GM12878 (cell line): Measurements from ENCODE around the gene REL. TPM values are rescaled to one million over a fixed set of nuclear protein-coding genes. Genes with fewer than 3 reads are reported as not detected.

Source experiments
- BMI1 ChIP-seq: fragments of 450-650 bp; IDR thresholded peaks from 2 replicates; pipeline ENCODE4 v1.6.1; 2016; ENCODE audit warnings: mild to moderate bottlenecking, moderate library complexity, borderline replicate concordance
- CEBPB ChIP-seq, 2 experiments: fragments of 150-350 bp in 1 of 2; IDR thresholded peaks; 2 replicates each; pipeline ENCODE4 v1.6.1; 2012 to 2014; ENCODE audit warnings: low read depth in 2 of 2, low read length in 2 of 2, borderline replicate concordance in 1 of 2, inconsistent platforms in 1 of 2
- CHD4 ChIP-seq: fragments of 200-600 bp; sonication (generic); IDR thresholded peaks from 2 replicates; pipeline ENCODE4 v1.6.1; 2016; ENCODE audit warnings: mild to moderate bottlenecking
- EED ChIP-seq: sonication (generic); IDR thresholded peaks from 2 replicates; pipeline ENCODE4 v1.6.1; 2016; ENCODE audit warnings: antibody characterized with exemption, low read depth
- FOXM1 ChIP-seq: IDR thresholded peaks from 2 replicates; pipeline ENCODE4 v1.6.1; 2012; ENCODE audit warnings: low read depth, mild to moderate bottlenecking, inconsistent platforms, low read length, moderate library complexity
- KDM1A ChIP-seq: fragments of 200-600 bp; sonication (generic); IDR thresholded peaks from 2 replicates; pipeline ENCODE4 v1.6.1; 2016; ENCODE audit warnings: borderline replicate concordance
- MXI1 ChIP-seq: fragments of 150-350 bp; IDR thresholded peaks from 2 replicates; pipeline ENCODE4 v1.6.1; 2011; ENCODE audit warnings: low read depth, mild to moderate bottlenecking, inconsistent platforms, low read length, improper control_type of control experiment
- NBN ChIP-seq: fragments of 450-650 bp; IDR thresholded peaks from 2 replicates; pipeline ENCODE4 v1.6.1; 2016
- NR2C2 ChIP-seq: IDR thresholded peaks from 2 replicates; pipeline ENCODE4 v1.6.1; 2011; ENCODE audit warnings: borderline replicate concordance, low read depth; ENCODE audit not compliant: control insufficient read depth, insufficient read length
- RUNX3 ChIP-seq: IDR thresholded peaks from 2 replicates; pipeline ENCODE4 v1.6.1; 2012; ENCODE audit warnings: low read length, inconsistent platforms
- SUZ12 ChIP-seq: fragments of 200-600 bp; sonication (generic); IDR thresholded peaks from one replicate; pipeline ENCODE4 v1.6.1; 2018; ENCODE audit warnings: antibody characterized with exemption, mild to moderate bottlenecking; ENCODE audit not compliant: unreplicated experiment
- TAF1 ChIP-seq: IDR thresholded peaks from 2 replicates; pipeline ENCODE4 v1.6.1; 2011; ENCODE audit warnings: mild to moderate bottlenecking, low read depth, low read length, borderline replicate concordance
- ZNF24 ChIP-seq: fragments of 450-650 bp; IDR thresholded peaks from 2 replicates; pipeline ENCODE4 v1.6.1; 2017; ENCODE audit warnings: antibody characterized with exemption, mild to moderate bottlenecking
- ZZZ3 ChIP-seq: IDR thresholded peaks from 2 replicates; pipeline ENCODE4 v1.6.1; 2011; ENCODE audit warnings: low read depth; ENCODE audit not compliant: control insufficient read depth, insufficient read length
- polyA plus RNA-seq, 11 experiments: library from polyadenylated mRNA; depleted of rRNA in 4 of 11; unstranded in 6 of 11; stranded (reverse) in 5 of 11; fragments of >200 nt; fragmentation: Nextera tagmentation in 4 of 11; fragmentation: Illumina TruSeq in 1 of 11; extraction: Ambion mirVana in 4 of 11; extraction: Trizol in 1 of 11; gene quantifications; 1 replicate in 1 of 11; 2 replicates in 10 of 11; pipeline versions ENCODE4 v1.2.1 to v1.2.3, GENCODE V29; 2011 to 2016; ENCODE audit warnings: inconsistent platforms in 2 of 11, missing spikeins in 2 of 11, low read depth in 1 of 11
- total RNA-seq, 4 experiments: library from RNA; depleted of rRNA in 3 of 4; stranded (reverse); fragments of >200 nt in 3 of 4; fragmentation: Illumina TruSeq in 1 of 4; extraction: Trizol in 1 of 4; gene quantifications; 2 replicates each; pipeline versions ENCODE4 v1.2.1 to v1.2.3, GENCODE V29; 2013 to 2021
- TF ChIP-seq, protein P1 (sequence below): fragments of 450-650 bp; IDR thresholded peaks from 2 replicates; pipeline ENCODE4 v1.6.1; 2016; ENCODE audit warnings: mild to moderate bottlenecking
- TF ChIP-seq, protein P2 (sequence below): fragments of 450-650 bp; formaldehyde crosslinking; IDR thresholded peaks from 2 replicates; pipeline ENCODE4 v1.4.0; 2022; ENCODE audit warnings: mild to moderate bottlenecking, moderate library complexity
- TF ChIP-seq, protein P3 (sequence below): fragments of 450-650 bp; IDR thresholded peaks from 2 replicates; pipeline ENCODE4 v1.6.1; 2017; ENCODE audit warnings: mild to moderate bottlenecking, low read depth, inconsistent platforms; ENCODE audit not compliant: poor library complexity, severe bottlenecking
- TF ChIP-seq, protein P4 (sequence below): IDR thresholded peaks from 2 replicates; pipeline ENCODE4 v1.6.1; 2012; ENCODE audit warnings: low read length, inconsistent platforms
- TF ChIP-seq, protein P5 (sequence below): fragments of 450-650 bp; conservative IDR thresholded peaks from 2 replicates; pipeline ENCODE4 v1.6.1; 2017; ENCODE audit warnings: mild to moderate bottlenecking, moderate library complexity

Gene REL
- total and polyA plus RNA-seq, 10 of the 15 experiments (the other 5 are each of a cell fraction or from before 2014, with no cell fraction given) = 6.3 to 52.4 (median 26.6) TPM

DNA sequence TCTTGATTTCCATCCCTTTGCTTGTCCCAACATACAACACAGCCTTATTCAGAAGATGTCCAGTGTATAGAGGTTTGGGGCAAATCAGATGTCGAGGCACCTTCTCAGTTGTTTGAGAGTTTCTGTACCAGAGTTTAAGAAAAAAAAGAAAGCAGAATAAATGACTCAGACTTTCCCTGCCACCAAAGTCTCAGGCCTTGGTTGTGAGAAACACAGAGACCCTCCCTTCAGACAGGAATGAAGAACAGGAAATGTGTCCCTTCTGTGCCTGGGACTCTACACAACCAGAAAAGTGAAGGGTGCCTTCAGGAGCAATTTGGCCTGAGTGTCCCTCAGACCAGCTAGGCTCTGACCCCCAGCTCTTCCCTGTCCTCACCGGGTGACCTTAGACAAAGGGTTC, 37.3 kb upstream of the REL start (continued):
- TF ChIP-seq BMI1 (no peak), MXI1 (no peak), KDM1A (no peak), CHD4 (no peak), CEBPB (IDR thresholded peaks at IDR 0.05; ENCODE audit: borderline replicate concordance in 1 of 2, low read depth in 2 of 2, low read length in 2 of 2) (no peak), ZZZ3 (no peak), NBN (no peak), NR2C2 (no peak), TAF1 (no peak), FOXM1 (0 out of 2 replicates have a peak, but pooled peaks have one; percentile 19), SUZ12 (no peak), EED (no peak; the same call in 1 of the 2 replicates), RUNX3 (peak; percentile 35; the same call in 1 of the 2 replicates), ZNF24 (no peak)
- TF ChIP-seq, protein P1, sequence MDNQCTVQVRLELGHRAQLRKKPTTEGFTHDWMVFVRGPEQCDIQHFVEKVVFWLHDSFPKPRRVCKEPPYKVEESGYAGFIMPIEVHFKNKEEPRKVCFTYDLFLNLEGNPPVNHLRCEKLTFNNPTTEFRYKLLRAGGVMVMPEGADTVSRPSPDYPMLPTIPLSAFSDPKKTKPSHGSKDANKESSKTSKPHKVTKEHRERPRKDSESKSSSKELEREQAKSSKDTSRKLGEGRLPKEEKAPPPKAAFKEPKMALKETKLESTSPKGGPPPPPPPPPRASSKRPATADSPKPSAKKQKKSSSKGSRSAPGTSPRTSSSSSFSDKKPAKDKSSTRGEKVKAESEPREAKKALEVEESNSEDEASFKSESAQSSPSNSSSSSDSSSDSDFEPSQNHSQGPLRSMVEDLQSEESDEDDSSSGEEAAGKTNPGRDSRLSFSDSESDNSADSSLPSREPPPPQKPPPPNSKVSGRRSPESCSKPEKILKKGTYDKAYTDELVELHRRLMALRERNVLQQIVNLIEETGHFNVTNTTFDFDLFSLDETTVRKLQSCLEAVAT = no peak
- TF ChIP-seq, protein P2, sequence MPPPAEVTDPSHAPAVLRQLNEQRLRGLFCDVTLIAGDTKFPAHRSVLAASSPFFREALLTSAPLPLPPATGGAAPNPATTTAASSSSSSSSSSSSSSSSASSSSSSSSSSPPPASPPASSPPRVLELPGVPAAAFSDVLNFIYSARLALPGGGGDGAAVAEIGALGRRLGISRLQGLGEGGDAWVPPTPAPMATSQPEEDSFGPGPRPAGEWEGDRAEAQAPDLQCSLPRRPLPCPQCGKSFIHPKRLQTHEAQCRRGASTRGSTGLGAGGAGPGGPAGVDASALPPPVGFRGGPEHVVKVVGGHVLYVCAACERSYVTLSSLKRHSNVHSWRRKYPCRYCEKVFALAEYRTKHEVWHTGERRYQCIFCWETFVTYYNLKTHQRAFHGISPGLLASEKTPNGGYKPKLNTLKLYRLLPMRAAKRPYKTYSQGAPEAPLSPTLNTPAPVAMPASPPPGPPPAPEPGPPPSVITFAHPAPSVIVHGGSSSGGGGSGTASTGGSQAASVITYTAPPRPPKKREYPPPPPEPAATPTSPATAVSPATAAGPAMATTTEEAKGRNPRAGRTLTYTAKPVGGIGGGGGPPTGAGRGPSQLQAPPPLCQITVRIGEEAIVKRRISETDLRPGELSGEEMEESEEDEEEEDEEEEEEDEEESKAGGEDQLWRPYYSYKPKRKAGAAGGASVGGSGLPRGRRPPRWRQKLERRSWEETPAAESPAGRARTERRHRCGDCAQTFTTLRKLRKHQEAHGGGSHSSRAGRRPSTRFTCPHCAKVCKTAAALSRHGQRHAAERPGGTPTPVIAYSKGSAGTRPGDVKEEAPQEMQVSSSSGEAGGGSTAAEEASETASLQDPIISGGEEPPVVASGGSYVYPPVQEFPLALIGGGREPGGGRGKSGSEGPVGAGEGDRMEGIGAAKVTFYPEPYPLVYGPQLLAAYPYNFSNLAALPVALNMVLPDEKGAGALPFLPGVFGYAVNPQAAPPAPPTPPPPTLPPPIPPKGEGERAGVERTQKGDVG = no peak
- TF ChIP-seq, protein P3, sequence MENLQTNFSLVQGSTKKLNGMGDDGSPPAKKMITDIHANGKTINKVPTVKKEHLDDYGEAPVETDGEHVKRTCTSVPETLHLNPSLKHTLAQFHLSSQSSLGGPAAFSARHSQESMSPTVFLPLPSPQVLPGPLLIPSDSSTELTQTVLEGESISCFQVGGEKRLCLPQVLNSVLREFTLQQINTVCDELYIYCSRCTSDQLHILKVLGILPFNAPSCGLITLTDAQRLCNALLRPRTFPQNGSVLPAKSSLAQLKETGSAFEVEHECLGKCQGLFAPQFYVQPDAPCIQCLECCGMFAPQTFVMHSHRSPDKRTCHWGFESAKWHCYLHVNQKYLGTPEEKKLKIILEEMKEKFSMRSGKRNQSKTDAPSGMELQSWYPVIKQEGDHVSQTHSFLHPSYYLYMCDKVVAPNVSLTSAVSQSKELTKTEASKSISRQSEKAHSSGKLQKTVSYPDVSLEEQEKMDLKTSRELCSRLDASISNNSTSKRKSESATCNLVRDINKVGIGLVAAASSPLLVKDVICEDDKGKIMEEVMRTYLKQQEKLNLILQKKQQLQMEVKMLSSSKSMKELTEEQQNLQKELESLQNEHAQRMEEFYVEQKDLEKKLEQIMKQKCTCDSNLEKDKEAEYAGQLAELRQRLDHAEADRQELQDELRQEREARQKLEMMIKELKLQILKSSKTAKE = no peak
- TF ChIP-seq, protein P4, sequence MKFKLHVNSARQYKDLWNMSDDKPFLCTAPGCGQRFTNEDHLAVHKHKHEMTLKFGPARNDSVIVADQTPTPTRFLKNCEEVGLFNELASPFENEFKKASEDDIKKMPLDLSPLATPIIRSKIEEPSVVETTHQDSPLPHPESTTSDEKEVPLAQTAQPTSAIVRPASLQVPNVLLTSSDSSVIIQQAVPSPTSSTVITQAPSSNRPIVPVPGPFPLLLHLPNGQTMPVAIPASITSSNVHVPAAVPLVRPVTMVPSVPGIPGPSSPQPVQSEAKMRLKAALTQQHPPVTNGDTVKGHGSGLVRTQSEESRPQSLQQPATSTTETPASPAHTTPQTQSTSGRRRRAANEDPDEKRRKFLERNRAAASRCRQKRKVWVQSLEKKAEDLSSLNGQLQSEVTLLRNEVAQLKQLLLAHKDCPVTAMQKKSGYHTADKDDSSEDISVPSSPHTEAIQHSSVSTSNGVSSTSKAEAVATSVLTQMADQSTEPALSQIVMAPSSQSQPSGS = peak; percentile 10; the same call in 1 of the 2 replicates
- TF ChIP-seq, protein P5, sequence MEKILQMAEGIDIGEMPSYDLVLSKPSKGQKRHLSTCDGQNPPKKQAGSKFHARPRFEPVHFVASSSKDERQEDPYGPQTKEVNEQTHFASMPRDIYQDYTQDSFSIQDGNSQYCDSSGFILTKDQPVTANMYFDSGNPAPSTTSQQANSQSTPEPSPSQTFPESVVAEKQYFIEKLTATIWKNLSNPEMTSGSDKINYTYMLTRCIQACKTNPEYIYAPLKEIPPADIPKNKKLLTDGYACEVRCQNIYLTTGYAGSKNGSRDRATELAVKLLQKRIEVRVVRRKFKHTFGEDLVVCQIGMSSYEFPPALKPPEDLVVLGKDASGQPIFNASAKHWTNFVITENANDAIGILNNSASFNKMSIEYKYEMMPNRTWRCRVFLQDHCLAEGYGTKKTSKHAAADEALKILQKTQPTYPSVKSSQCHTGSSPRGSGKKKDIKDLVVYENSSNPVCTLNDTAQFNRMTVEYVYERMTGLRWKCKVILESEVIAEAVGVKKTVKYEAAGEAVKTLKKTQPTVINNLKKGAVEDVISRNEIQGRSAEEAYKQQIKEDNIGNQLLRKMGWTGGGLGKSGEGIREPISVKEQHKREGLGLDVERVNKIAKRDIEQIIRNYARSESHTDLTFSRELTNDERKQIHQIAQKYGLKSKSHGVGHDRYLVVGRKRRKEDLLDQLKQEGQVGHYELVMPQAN = no peak
